ENCODE results near the gene TRPV6. TPM values are rescaled to one million over a fixed set of nuclear protein-coding genes. Genes with fewer than 3 reads are reported as not detected.

Gene TRPV6
- total RNA-seq, 6 experiments from 2014 or later = not detected

- H3K4me1 Mint-ChIP-seq (ENCODE audit: low read depth) = no peaks in the 10 kb centered on the region
- no peak overlapping the region for H3K27ac Mint-ChIP-seq
- H3K36me3 Mint-ChIP-seq (ENCODE audit: low read depth) = no peaks in the 10 kb centered on the region
- H3K27me3 Mint-ChIP-seq (ENCODE audit: insufficient read depth) = peaks cover 18% of the 10 kb centered on the region; the same call in 1 of the 2 replicates
- peaks cover 4% of the 10 kb centered on the region; the same call in 1 of the 2 replicates for H3K9me3 Mint-ChIP-seq
- no peak for TF ChIP-seq CTCF (IDR thresholded peaks at IDR 0.05)
- H3K4me3 Mint-ChIP-seq = no peak overlapping the region
- no peak for DNase-seq
These were observed 44.7 kb upstream of the TRPV6 start for GRCh38 chr7:142930126-142930730.

GRCh38 chr7:142927949-142928348 lies 42.4 kb upstream of the TRPV6 start:
- no peak overlapping the region for H3K27ac Mint-ChIP-seq
- no peak overlapping the region for H3K4me3 Mint-ChIP-seq
- H3K27me3 Mint-ChIP-seq (ENCODE audit: insufficient read depth) = peaks cover 12% of the 10 kb centered on the region; the same call in 1 of the 2 replicates

GRCh38 chr7:142927085-142927745 lies 41.7 kb upstream of the TRPV6 start:
- Mint-ChIP-seq H3K27ac (no peak overlapping the region), H3K4me1 (ENCODE audit: low read depth) (no peaks in the 10 kb centered on the region), H3K36me3 (ENCODE audit: low read depth) (no peaks in the 10 kb centered on the region), H3K9me3 (no peaks in the 10 kb centered on the region), H3K27me3 (ENCODE audit: insufficient read depth) (peaks cover 12% of the 10 kb centered on the region; the same call in 1 of the 2 replicates), H3K4me3 (no peak overlapping the region)
- no peak for DNase-seq
- no peak for TF ChIP-seq CTCF (IDR thresholded peaks at IDR 0.05)

More at GRCh38 chr7:142927949-142928348, 42.4 kb upstream of the TRPV6 start:
- Mint-ChIP-seq H3K4me1 (ENCODE audit: low read depth) (no peaks in the 10 kb centered on the region), H3K36me3 (ENCODE audit: low read depth) (no peaks in the 10 kb centered on the region), H3K9me3 (peaks cover 3% of the 10 kb centered on the region; the same call in 1 of the 2 replicates)
- no peak for TF ChIP-seq CTCF (IDR thresholded peaks at IDR 0.05)
- no peak for DNase-seq

- Mint-ChIP-seq H3K27ac (no peak overlapping the region), H3K36me3 (ENCODE audit: low read depth) (no peaks in the 10 kb centered on the region), H3K9me3 (peaks cover 3% of the 10 kb centered on the region; the same call in 1 of the 2 replicates), H3K4me3 (no peak overlapping the region), H3K4me1 (ENCODE audit: low read depth) (no peaks in the 10 kb centered on the region), H3K27me3 (ENCODE audit: insufficient read depth) (peaks cover 8% of the 10 kb centered on the region; the same call in 1 of the 2 replicates)
- no peak for TF ChIP-seq CTCF (IDR thresholded peaks at IDR 0.05)
- no peak for DNase-seq
These were observed 39.9 kb upstream of the TRPV6 start for GRCh38 chr7:142925413-142925812.

GRCh38 chr7:142923391-142923790 lies 37.8 kb upstream of the TRPV6 start:
- H3K9me3 Mint-ChIP-seq = peaks cover 3% of the 10 kb centered on the region; the same call in 1 of the 2 replicates
- H3K4me1 Mint-ChIP-seq (ENCODE audit: low read depth) = no peaks in the 10 kb centered on the region
- H3K36me3 Mint-ChIP-seq (ENCODE audit: low read depth) = no peaks in the 10 kb centered on the region
- no peak overlapping the region for H3K27ac Mint-ChIP-seq
- no peak for DNase-seq
- no peak for TF ChIP-seq CTCF (IDR thresholded peaks at IDR 0.05)
- H3K27me3 Mint-ChIP-seq (ENCODE audit: insufficient read depth) = peaks cover 7% of the 10 kb centered on the region; the same call in 1 of the 2 replicates
- no peak overlapping the region for H3K4me3 Mint-ChIP-seq
